HG03066 (cell line): Measurements from ENCODE around the gene ARHGAP40.

ENCODE experiments used
- ATAC-seq: cut with Tn5 transposase; IDR thresholded peaks from one replicate; pipeline ENCODE4 v1.9.1; 2021; ENCODE audit warnings: low read depth; ENCODE audit not compliant: unreplicated experiment

ARHGAP40 gene

GRCh38 chr20:38616457-38616856, 14.8 kb downstream of the ARHGAP40 start:
- ATAC-seq = no peak

- ATAC-seq = no peak
Measured at GRCh38 chr20:38617011-38617829, 15.6 kb downstream of the ARHGAP40 start.

DNA sequence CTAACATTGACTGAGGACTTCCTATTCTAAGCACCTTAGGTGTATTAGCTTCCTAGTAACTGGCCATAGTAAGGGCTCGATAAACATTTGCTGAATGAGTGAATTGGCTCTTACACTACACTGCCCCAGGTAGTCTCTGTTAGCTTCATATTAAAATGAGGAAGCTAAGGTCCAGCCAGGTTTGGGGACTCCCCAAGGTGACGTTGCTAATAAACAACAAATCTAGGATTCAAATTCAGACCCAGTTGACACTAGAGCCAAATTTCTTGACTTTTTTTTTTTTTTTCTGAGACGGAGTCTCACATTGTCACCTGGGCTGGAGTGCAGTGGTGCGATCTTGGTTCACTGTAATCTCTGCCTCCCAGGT, 16.2 kb downstream of the ARHGAP40 start:
- ATAC-seq = no peak

GRCh38 chr20:38620441-38620840, 18.8 kb downstream of the ARHGAP40 start:
- ATAC-seq = no peak

DNA sequence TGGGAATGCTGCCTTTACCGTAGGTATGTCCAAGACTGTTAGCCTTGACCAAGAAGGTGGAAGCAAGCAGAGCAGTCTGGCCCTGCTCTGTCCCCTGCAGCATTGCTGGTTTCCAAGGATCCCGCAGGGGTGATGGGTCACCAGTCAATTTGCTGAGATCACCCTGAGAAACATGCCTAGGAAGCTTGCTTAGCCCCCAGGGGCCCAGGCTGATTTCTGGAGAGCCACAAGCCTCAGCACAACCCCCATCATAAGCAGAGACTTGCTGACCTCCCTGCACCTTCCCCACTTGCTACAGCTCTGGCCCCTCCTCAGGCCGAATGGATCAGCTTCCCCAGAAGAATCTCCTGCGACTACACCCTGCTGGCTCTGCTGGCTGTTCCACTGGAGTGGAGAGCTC, 21.5 kb downstream of the ARHGAP40 start:
- ATAC-seq = no peak

- ATAC-seq = no peak
Measured at GRCh38 chr20:38624084-38624483, 22.5 kb downstream of the ARHGAP40 start.

GRCh38 chr20:38625896-38626295, 24.3 kb downstream of the ARHGAP40 start:
- no peak for ATAC-seq

- ATAC-seq = no peak
Measured at GRCh38 chr20:38626921-38627659, 25.5 kb downstream of the ARHGAP40 start.

DNA sequence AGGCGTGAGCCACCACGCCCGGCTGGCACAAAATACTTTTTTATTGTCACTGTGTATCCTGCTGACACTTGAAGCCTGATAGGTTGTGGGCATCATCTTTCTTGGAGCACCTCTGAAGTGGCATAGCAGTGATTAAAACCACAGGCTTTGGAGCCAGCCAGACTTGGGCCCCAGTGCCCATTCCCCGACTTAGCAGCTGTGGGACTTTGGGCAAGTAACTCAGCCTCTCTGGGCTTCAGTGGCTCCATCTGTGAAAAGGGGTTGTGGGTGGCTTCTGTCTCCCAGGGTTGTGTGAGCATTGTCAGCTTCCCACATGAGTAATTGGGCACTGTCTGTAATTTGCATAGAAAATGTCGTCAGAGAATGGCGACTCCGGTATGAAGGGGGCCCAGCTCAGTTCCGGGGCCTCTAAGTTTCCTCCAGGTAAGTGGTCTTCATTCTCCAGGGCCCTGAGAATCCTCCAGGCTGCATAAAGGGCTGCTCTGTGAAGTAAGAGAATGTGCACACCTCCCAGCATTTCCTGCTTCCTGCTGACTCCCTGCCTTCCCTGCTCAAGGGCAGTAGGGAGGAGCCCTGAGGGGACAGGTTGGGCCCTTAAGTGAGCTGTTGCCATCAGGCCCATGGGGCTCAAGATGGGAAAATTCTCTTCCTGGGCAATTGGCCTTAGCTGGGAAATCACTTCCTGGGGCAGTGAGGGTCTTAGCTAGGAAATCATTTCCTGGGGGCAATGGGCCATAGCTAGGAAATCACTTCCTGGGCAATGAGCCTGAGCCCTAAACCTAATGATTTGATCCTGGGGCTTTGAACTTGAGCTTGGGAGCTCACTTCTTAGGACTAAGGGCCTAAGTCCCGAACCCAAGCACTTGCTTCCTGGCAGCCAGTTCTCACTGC, 27.2 kb downstream of the ARHGAP40 start:
- no peak for ATAC-seq

DNA sequence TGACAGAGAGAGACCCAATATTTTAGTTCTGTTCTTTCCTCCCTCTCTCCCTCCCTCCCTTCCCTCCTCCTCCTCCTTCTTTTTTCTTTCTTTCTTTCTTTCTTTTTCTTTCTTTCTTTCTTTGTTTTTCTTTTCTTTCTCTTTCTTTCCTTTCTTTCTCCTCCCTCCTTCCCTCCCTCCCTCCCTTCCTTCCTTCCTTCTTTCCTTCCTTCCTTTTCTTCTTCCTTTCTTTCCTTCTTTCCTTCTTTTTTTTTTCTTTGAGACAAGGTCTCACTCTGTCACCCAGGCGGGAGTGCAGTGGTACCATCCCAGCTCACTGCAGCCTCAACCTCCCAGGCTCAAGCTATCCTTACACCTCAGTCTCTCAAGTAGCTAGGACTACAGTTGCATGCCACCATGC, 28.4 kb downstream of the ARHGAP40 start:
- ATAC-seq = no peak

- no peak for ATAC-seq
Measured at GRCh38 chr20:38630727-38631126, 29.1 kb downstream of the ARHGAP40 start.

DNA sequence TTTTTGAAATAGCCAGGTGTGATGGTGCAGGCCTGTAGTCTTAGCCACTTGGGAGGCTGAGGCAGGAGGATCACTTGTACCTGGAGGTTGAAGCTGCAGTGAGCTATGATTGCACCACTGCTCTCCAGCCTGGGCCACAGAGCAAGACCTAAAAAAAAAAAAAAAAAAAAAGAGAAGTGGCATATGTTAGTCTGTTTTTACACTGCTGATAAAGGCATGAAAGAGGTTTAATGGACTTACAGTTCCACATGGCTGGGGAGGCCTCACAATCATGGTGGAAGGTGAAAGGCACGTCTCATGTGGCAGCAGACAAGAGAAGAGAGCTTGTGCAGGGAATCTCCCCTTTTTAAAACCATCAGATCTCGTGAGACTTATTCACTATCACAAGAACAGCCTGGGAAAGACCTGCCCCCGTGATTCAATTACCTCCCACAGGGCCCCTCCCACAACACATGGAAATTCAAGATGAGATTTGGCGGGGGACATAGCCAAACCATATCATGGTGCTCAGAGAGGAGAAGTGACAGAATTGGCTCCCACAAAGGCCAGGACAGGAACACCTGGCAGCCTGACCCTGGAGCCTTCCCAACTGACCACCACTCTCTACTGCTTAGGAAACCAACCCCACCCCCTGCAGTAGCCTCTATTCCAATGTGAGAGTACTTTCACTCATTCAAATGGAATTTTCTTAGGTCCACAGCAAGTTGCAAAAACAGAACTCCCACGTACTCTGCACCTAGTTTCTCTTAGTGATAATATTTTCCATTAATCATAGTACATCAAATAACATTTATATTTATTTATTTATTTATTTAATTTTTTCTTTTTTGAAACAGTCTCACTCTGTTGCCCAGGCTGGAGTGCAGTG, 29.8 kb downstream of the ARHGAP40 start:
- no peak for ATAC-seq

DNA sequence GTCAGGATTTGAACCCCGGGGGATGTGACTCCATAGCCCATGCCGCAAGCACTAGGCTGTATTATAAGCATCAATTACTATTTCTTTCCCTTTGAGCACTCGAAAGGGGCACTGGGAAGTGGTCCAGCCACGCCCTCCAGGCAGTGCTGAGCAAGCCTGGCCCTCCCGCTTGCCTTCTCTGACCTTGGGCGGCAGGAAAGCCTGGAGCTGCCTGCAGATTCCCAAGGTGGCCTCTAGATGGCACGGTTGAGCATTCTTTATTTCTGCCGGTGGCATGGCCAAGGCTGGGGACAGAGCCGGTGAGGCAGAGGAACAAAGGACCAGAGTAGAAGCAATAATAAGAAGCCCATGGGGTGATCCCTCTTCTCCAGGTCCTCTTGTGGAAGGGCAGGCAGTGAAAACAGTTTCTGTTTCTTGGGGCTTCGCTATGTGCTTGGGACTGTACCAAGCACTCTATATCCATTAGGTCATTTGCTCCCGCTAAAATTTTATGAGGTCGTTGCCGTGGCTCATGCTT, 32.0 kb downstream of the ARHGAP40 start:
- ATAC-seq = no peak

DNA sequence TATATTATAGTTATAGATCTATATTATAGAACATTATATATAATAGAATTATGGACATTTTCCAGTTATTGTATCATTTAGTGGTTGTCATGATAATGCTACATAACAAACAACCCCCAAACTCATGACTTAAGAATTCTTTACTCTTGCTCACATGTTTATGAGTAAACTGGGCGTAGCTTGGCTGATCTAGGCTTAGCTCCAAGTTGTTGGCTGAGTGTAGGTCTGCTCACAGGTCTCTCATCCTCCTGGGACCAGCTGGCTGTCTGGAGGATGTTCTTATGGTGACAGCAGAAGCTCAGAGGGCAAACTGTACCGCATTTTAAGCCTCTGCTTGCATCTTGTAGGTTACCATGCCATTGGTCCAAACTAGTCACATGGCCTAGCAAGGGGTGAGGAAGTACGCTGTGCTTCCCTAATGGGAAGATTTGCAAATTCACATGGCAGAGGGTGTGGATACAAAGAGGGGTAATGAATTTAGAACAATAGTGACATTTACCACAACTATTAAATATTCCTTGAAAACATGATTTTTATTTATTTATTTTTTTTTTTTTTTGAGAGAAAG, 34.2 kb downstream of the ARHGAP40 start:
- no peak for ATAC-seq

DNA sequence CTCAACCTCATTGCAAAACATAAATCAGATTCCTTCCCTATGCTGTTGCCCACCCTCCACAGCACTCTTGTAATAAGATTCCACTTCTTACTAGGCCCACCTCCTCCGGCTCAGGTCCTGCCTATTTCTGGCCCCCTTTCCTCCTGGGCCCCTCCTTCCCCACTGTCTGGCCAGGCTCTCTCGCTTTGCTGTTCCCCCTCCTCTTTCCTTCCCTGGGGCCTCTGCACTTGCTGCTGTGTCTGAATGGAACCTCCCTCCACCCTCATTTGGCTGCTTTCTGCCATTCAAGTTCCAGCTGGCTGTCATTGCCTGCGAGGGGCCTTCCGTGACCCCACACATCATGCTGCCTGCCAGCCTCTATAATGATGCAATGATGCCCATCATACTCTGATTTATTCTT, 38.9 kb downstream of the ARHGAP40 start:
- ATAC-seq = no peak

DNA sequence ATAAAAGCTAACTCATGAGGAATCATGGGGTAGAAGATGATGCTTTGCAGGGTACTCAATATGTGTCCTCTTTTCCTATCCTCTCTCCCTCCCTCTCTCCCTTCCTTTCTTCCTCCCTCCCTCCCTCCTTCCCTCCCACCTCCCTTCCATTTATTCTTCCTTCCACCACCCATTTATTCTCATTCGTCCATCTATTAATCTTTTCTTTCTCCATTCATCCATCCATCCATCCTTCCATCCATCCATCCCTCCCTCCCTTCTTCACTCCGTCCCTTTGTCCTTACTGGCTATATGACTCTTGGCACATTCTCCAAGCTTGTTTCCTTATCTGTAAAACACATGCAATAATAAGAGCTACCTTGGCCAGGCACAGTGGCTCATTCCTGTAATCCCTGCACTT, 40.9 kb downstream of the ARHGAP40 start:
- no peak for ATAC-seq

DNA sequence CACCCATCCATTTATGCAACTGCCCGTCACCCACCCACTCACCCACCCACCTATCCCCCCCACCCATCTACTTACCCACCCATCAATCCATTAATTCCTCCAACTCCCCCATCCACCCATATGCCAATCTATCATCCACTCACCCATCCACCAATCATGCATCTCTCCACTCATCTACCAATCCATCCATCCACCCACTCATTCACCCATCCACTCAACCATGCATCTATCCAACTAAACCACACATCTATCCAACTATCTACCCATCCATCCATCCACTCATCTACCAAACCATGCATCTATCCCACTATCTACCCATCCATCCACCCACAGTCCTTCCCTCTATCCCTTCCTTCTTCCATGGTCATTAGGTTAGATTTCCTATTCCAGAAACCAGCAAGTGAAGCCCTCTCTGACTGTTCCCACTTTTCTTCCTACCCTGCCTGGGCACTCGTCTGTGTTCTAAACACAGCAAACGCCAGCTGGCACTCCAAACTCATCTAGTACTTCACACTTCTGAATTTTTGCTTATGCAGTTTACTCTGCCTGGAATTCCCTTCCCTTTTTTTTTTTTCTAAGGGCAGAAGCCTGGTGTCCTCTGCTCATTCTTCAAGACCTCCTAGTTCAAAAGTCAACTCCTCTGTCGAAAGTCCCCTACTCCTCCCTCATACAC, 43.1 kb downstream of the ARHGAP40 start:
- no peak for ATAC-seq

DNA sequence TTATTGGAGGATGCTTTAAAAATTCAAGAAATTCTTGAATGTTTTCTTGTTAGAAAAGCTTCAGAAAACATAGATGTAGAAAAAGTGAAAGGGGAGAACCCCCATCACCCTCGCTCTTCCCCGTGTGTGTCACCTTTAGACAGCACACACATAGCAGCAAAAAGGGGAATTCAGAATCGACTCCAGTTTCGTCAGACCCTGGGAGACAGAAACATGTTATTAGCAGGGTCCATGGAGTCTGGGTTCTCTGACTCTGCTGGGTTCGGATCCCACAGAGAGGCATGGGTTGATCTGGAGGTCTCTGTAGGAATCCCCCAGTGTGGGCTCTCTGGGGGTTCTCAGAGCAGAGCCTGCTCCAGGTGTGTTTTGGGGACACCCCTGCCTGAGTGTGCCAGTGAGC, 43.7 kb downstream of the ARHGAP40 start:
- no peak for ATAC-seq
